GM19397 (cell line): ENCODE results near the gene BBS4.
A peak's percentile ranks its signal among the peaks of the same experiment; 100 is the strongest.

ENCODE experiments used
- ATAC-seq: cut with Tn5 transposase; IDR thresholded peaks from one replicate; pipeline ENCODE4 v1.9.1; 2021; ENCODE audit warnings: mild to moderate bottlenecking, moderate library complexity; ENCODE audit not compliant: unreplicated experiment

BBS4 gene

GRCh38 chr15:72758182-72758581 lies 72.2 kb downstream of the BBS4 start:
- no peak for ATAC-seq

GRCh38 chr15:72760590-72761260 lies 74.7 kb downstream of the BBS4 start:
- no peak for ATAC-seq

GRCh38 chr15:72764656-72765055 lies 78.6 kb downstream of the BBS4 start:
- no peak for ATAC-seq

- no peak for ATAC-seq
Measured at GRCh38 chr15:72766025-72766424, 80.0 kb downstream of the BBS4 start.

- ATAC-seq: no peak
Measured at GRCh38 chr15:72766780-72767179, 80.8 kb downstream of the BBS4 start.

- no peak for ATAC-seq
Measured at GRCh38 chr15:72770673-72771328, 84.8 kb downstream of the BBS4 start.

GRCh38 chr15:72771329-72771725 lies 85.3 kb downstream of the BBS4 start:
- ATAC-seq: no peak

GRCh38 chr15:72774696-72775383 lies 88.8 kb downstream of the BBS4 start:
- ATAC-seq: no peak

GRCh38 chr15:72778796-72779195 lies 92.8 kb downstream of the BBS4 start:
- ATAC-seq: no peak

GRCh38 chr15:72781631-72782030 lies 95.6 kb downstream of the BBS4 start:
- no peak for ATAC-seq

- no peak for ATAC-seq
Measured at GRCh38 chr15:72782274-72783003, 96.4 kb downstream of the BBS4 start.

GRCh38 chr15:72783004-72783639 lies 97.1 kb downstream of the BBS4 start:
- peak; percentile 20 for ATAC-seq

- ATAC-seq: peak; percentile 86
Measured at GRCh38 chr15:72783640-72784455, 97.8 kb downstream of the BBS4 start, which contains the start of gene ADPGK. TSS of gene ADPGK (minus strand) at chr15:72783758. CDS start at chr15:72783691, 67 bp downstream.

GRCh38 chr15:72784456-72784876 lies 98.5 kb downstream of the BBS4 start:
- no peak for ATAC-seq

GRCh38 chr15:72785432-72785831 lies 99.4 kb downstream of the BBS4 start:
- no peak for ATAC-seq

GRCh38 chr15:72785841-72786240 lies 99.8 kb downstream of the BBS4 start:
- no peak for ATAC-seq

GRCh38 chr15:72786242-72786641 lies 100.2 kb downstream of the BBS4 start:
- no peak for ATAC-seq

- ATAC-seq: no peak
Measured at GRCh38 chr15:72786676-72787345, 100.8 kb downstream of the BBS4 start.

- ATAC-seq: no peak
Measured at GRCh38 chr15:72787526-72787925, 101.5 kb downstream of the BBS4 start.
